Measurements from ENCODE around the gene LIPA. TPM values are rescaled to one million over a fixed set of nuclear protein-coding genes. Genes with fewer than 3 reads are reported as not detected.
"Not testable (repeated sequence)": the region's sequence is repeated elsewhere in the genome, so short reads cannot be mapped to it uniquely, and the experiment has no call there.

LIPA gene
- total RNA-seq, 1 donor from 2014 or later: 55.7 TPM

GRCh38 chr10:89270153-89270483, 18.5 kb upstream of the LIPA start:
- DNase-seq (ENCODE audit: low spot score): no peak

- no peak for DNase-seq (ENCODE audit: low spot score)
These were observed 18.0 kb upstream of the LIPA start for GRCh38 chr10:89269433-89270152.

GRCh38 chr10:89266721-89267453, 15.3 kb upstream of the LIPA start:
- DNase-seq (ENCODE audit: low spot score): no peak

- DNase-seq (ENCODE audit: low spot score): no peak
These were observed 12.0 kb upstream of the LIPA start for GRCh38 chr10:89263531-89263930.

- DNase-seq (ENCODE audit: low spot score): no peak
These were observed 11.5 kb upstream of the LIPA start for GRCh38 chr10:89263091-89263490.

- DNase-seq (ENCODE audit: low spot score): no peak
These were observed 10.8 kb upstream of the LIPA start for GRCh38 chr10:89262086-89263051.

GRCh38 chr10:89258881-89259280, 7.3 kb upstream of the LIPA start:
- DNase-seq (ENCODE audit: low spot score): no peak

GRCh38 chr10:89257581-89257980, 6.0 kb upstream of the LIPA start:
- no peak for DNase-seq (ENCODE audit: low spot score)

- DNase-seq (ENCODE audit: low spot score): no peak
These were observed 5.4 kb upstream of the LIPA start for GRCh38 chr10:89256962-89257361.

- DNase-seq (ENCODE audit: low spot score): no peak
These were observed 4.8 kb upstream of the LIPA start for GRCh38 chr10:89256340-89256739.

GRCh38 chr10:89255793-89256192, 4.2 kb upstream of the LIPA start:
- no peak for DNase-seq (ENCODE audit: low spot score)

- DNase-seq (ENCODE audit: low spot score): not testable (repeated sequence)
These were observed 3.6 kb upstream of the LIPA start for GRCh38 chr10:89255091-89255579.

- no peak for DNase-seq (ENCODE audit: low spot score)
These were observed 630 bp upstream of the LIPA start for GRCh38 chr10:89252225-89252585.

GRCh38 chr10:89250865-89251408, 638 bp downstream of the LIPA start:
- no peak for DNase-seq (ENCODE audit: low spot score)

- no peak for DNase-seq (ENCODE audit: low spot score)
These were observed 2.6 kb downstream of the LIPA start for GRCh38 chr10:89248990-89249389.

GRCh38 chr10:89247623-89248022, 4.0 kb downstream of the LIPA start:
- not testable (repeated sequence) for DNase-seq (ENCODE audit: low spot score)

- DNase-seq (ENCODE audit: low spot score): no peak
These were observed 5.8 kb downstream of the LIPA start for GRCh38 chr10:89245802-89246201.

- DNase-seq (ENCODE audit: low spot score): no peak
These were observed 8.6 kb downstream of the LIPA start for GRCh38 chr10:89242840-89243568.

- DNase-seq (ENCODE audit: low spot score): no peak
These were observed 9.3 kb downstream of the LIPA start for GRCh38 chr10:89242345-89242684.

- no peak for DNase-seq (ENCODE audit: low spot score)
These were observed 9.9 kb downstream of the LIPA start for GRCh38 chr10:89241486-89242344.
